HepG2 (cell line): ENCODE measurements around the gene SLX9. TPM values are rescaled to one million over a fixed set of nuclear protein-coding genes. Genes with fewer than 3 reads are reported as not detected.

Experiments used
- CTCF ChIP-seq: sonication (generic); formaldehyde crosslinking; IDR thresholded peaks from 2 replicates; pipeline ENCODE4 v1.5.0; 2020; ENCODE audit warnings: mild to moderate bottlenecking, missing genetic modification reagents, moderate library complexity
- FOXP4 ChIP-seq: sonication (generic); formaldehyde crosslinking; IDR thresholded peaks from 2 replicates; pipeline ENCODE4 v1.4.0; 2020; ENCODE audit warnings: missing genetic modification reagents
- MED8 ChIP-seq: sonication (generic); formaldehyde crosslinking; IDR thresholded peaks from 2 replicates; pipeline ENCODE4 v1.8.1; 2023; ENCODE audit warnings: mild to moderate bottlenecking, missing genetic modification reagents; ENCODE audit not compliant: insufficient replicate concordance
- MTERF4 ChIP-seq: sonication (generic); formaldehyde crosslinking; IDR thresholded peaks from 2 replicates; pipeline ENCODE4 v1.8.0; 2023; ENCODE audit warnings: mild to moderate bottlenecking, missing genetic modification reagents
- NBN ChIP-seq: fragments of 450-650 bp; conservative IDR thresholded peaks from 2 replicates; pipeline ENCODE4 v1.6.1; 2017
- POLR2A ChIP-seq, 2 experiments: IDR thresholded peaks; 2 replicates each; pipeline ENCODE4 v1.6.1; 2011; ENCODE audit warnings: low read depth in 2 of 2, low read length in 2 of 2, mild to moderate bottlenecking in 1 of 2, moderate library complexity in 1 of 2; ENCODE audit not compliant: insufficient read depth in 1 of 2
- RELA ChIP-seq: sonication (generic); formaldehyde crosslinking; IDR thresholded peaks from 2 replicates; pipeline ENCODE4 v1.4.0; 2020; ENCODE audit warnings: missing genetic modification reagents
- RFXAP ChIP-seq: sonication (generic); formaldehyde crosslinking; IDR thresholded peaks from 2 replicates; pipeline ENCODE4 v1.4.0; 2020; ENCODE audit warnings: missing genetic modification reagents, borderline replicate concordance
- SNAPC2 ChIP-seq: sonication (generic); formaldehyde crosslinking; IDR thresholded peaks from 2 replicates; pipeline ENCODE4 v1.8.1; 2022; ENCODE audit warnings: mild to moderate bottlenecking, missing genetic modification reagents
- THAP7 ChIP-seq: sonication (generic); formaldehyde crosslinking; IDR thresholded peaks from 2 replicates; pipeline ENCODE4 v1.8.1; 2023; ENCODE audit warnings: mild to moderate bottlenecking, missing genetic modification reagents
- ZBTB10 ChIP-seq: sonication (generic); formaldehyde crosslinking; IDR thresholded peaks from 2 replicates; pipeline ENCODE4 v1.4.0; 2020; ENCODE audit warnings: missing genetic modification reagents, borderline replicate concordance
- ZNF263 ChIP-seq: sonication (generic); formaldehyde crosslinking; IDR thresholded peaks from 2 replicates; pipeline ENCODE4 v1.4.0; 2020; ENCODE audit warnings: missing genetic modification reagents
- ZNF280D ChIP-seq: sonication (generic); formaldehyde crosslinking; IDR thresholded peaks from 2 replicates; pipeline ENCODE4 v1.5.1; 2020; ENCODE audit warnings: mild to moderate bottlenecking, missing genetic modification reagents
- polyA plus RNA-seq, 8 experiments: library from polyadenylated mRNA; depleted of rRNA in 3 of 8; stranded (reverse) in 7 of 8; unstranded in 1 of 8; fragments of >200 nt; fragmentation: Illumina TruSeq in 4 of 8; extraction: Trizol in 4 of 8; gene quantifications; 2 replicates each; pipeline versions ENCODE4 v1.2.1 to v1.2.3, GENCODE V29; 2011 to 2016; ENCODE audit warnings: low read depth in 4 of 8, missing spikeins in 1 of 8, mixed read lengths in 1 of 8; ENCODE audit not compliant: insufficient read depth in 1 of 8
- total RNA-seq, 5 experiments: library from RNA; depleted of rRNA; stranded (reverse); fragments of >200 nt; fragmentation: Illumina TruSeq; extraction: Trizol; gene quantifications; 2 replicates each; pipeline ENCODE4 v1.2.3, GENCODE V29; 2016; ENCODE audit warnings: low read depth in 1 of 5

SLX9 gene
- total and polyA plus RNA-seq, 2 of the 13 experiments (the other 11 are each of a cell fraction or from before 2014, with no cell fraction given), result 21.0 to 47.1 TPM

GRCh38 chr21:44984792-44985440, 45.1 kb downstream of the SLX9 start (continued):
- TF ChIP-seq ZBTB10 (peak; percentile 87; the same call in 1 of the 2 replicates), MED8 (CRISPR knock-in tag) (peak; percentile 79), RFXAP (CRISPR knock-in tag) (peak; percentile 25; the same call in 1 of the 2 replicates), POLR2A (IDR thresholded peaks at IDR 0.05; ENCODE audit: insufficient read depth in 1 of 2, low read depth in 2 of 2, low read length in 2 of 2) (no peak), ZNF280D (0 out of 2 replicates have a peak, but pooled peaks have one; percentile 16), SNAPC2 (CRISPR knock-in tag) (peak; percentile 34; the same call in 1 of the 2 replicates), FOXP4 (CRISPR knock-in tag) (peak; percentile 25; the same call in 1 of the 2 replicates), ZNF263 (CRISPR knock-in tag) (peak; percentile 55; the same call in 1 of the 2 replicates), THAP7 (0 out of 2 replicates have a peak, but pooled peaks have one; percentile 80), CTCF (CRISPR knock-in tag) (peak; percentile 38; the same call in 1 of the 2 replicates), RELA (0 out of 2 replicates have a peak, but pooled peaks have one; percentile 60), NBN (no peak), MTERF4 (CRISPR knock-in tag) (0 out of 2 replicates have a peak, but pooled peaks have one; percentile 45)
